CD4-positive, alpha-beta T cell (primary cell): ENCODE data around the gene VPS52. TPM values are rescaled to one million over a fixed set of nuclear protein-coding genes. Genes with fewer than 3 reads are reported as not detected.

Experiments
- ATAC-seq: fragments of 200-7000 bp; cut with Tn5 transposase; one replicate; pipeline ENCODE4 v1.10.0; 2022; ENCODE audit warnings: mild to moderate bottlenecking; ENCODE audit not compliant: poor library complexity
- CTCF ChIA-PET: fragments of 350-600 bp; sonication (Branson Sonifier 250); formaldehyde crosslinking; loops from one replicate; lab custom pipeline; 2021; ENCODE audit warnings: antibody characterized with exemption, inconsistent platforms; lab: Charles Lee
- POLR2A ChIA-PET: fragments of 350-600 bp; sonication (Branson Sonifier 250); formaldehyde crosslinking; loops from one replicate; lab custom pipeline; 2021; ENCODE audit warnings: antibody characterized with exemption, inconsistent platforms; lab: Charles Lee
- DNase-seq, 14 experiments: peaks; one replicate each; pipeline ENCODE4 v3.0.0-alpha.2; 2013 to 2020; ENCODE audit warnings: mixed read lengths in 2 of 14
- H3K27ac ChIP-seq, 2 donors: one replicate each; pipeline versions ENCODE4 v1.5.1 to v1.7.0; 2013; ENCODE audit warnings: low read length in 2 of 2, low read depth in 1 of 2, mild to moderate bottlenecking in 1 of 2
- H3K27me3 ChIP-seq, 2 experiments: 1 replicate in 1 of 2; 2 replicates in 1 of 2; pipeline versions ENCODE4 v1.6.1 to v1.7.0; 2013; ENCODE audit warnings: low read length in 2 of 2, control low read depth in 1 of 2, mild to moderate bottlenecking in 1 of 2, moderate library complexity in 1 of 2; ENCODE audit not compliant: insufficient read depth in 2 of 2, control insufficient read depth in 1 of 2
- H3K36me3 ChIP-seq: one replicate; pipeline ENCODE4 v1.6.1; 2013; ENCODE audit warnings: low read length, control low read depth; ENCODE audit not compliant: insufficient read depth
- H3K4me1 ChIP-seq: one replicate; pipeline ENCODE4 v1.6.1; 2013; ENCODE audit warnings: low read length, control low read depth; ENCODE audit not compliant: insufficient read depth
- H3K4me3 ChIP-seq: one replicate; pipeline ENCODE4 v1.5.1; 2013; ENCODE audit warnings: mild to moderate bottlenecking, low read length, moderate library complexity
- H3K9me3 ChIP-seq, 2 experiments: 1 replicate in 1 of 2; 2 replicates in 1 of 2; pipeline versions ENCODE4 v1.6.1 to v1.7.0; 2013; ENCODE audit warnings: low read length in 2 of 2, mild to moderate bottlenecking in 2 of 2, control low read depth in 1 of 2, moderate library complexity in 1 of 2; ENCODE audit not compliant: control insufficient read depth in 1 of 2, insufficient read depth in 1 of 2
- H3K27ac Mint-ChIP-seq: one replicate; pipeline ENCODE4 v1.8.0; 2020; ENCODE audit warnings: mixed read lengths
- H3K27me3 Mint-ChIP-seq: one replicate; pipeline ENCODE4 v1.8.0; 2021; ENCODE audit warnings: mixed read lengths
- H3K36me3 Mint-ChIP-seq: one replicate; pipeline ENCODE4 v1.8.0; 2021; ENCODE audit warnings: low read depth, mixed read lengths
- H3K4me1 Mint-ChIP-seq: one replicate; pipeline ENCODE4 v1.8.0; 2021; ENCODE audit warnings: low read depth, mixed read lengths
- H3K4me3 Mint-ChIP-seq: one replicate; pipeline ENCODE4 v1.8.0; 2020; ENCODE audit warnings: mild to moderate bottlenecking, mixed read lengths
- H3K9me3 Mint-ChIP-seq: one replicate; pipeline ENCODE4 v1.8.0; 2020; ENCODE audit warnings: mixed read lengths
- intact Hi-C, 2 experiments: fragments of 100-400 bp; cut with DNase I in 1 of 2; cut with micrococcal nuclease in 1 of 2; formaldehyde crosslinking; loops; one replicate each; pipeline versions ENCODE4 v1.15.1 to v1.9.0; 2023 to 2025; cut with DNase I, micrococcal nuclease
- total RNA-seq, 174 experiments: library from RNA in 2 of 174; stranded (reverse) in 2 of 174; gene quantifications; one replicate each; pipeline ENCODE4 v1.2.3 and lab custom pipeline; 2021 to 2026
- TF ChIP-seq, protein P1 (sequence below): fragments of 200-600 bp; IDR thresholded peaks from one replicate; pipeline ENCODE4 v1.8.0; 2022; ENCODE audit warnings: antibody characterized with exemption, mild to moderate bottlenecking

Gene VPS52
- total RNA-seq, 2 experiments from 2014 or later: 67.9 TPM

GRCh38 chr6:33215271-33216116, 56.2 kb downstream of the VPS52 start:
- CTCF ChIA-PET: no interaction called here
- H3K4me1 Mint-ChIP-seq: peaks cover 25% of the 10 kb centered on the region
- no peak for ATAC-seq
- H3K9me3 Mint-ChIP-seq: no peaks in the 10 kb centered on the region
- Histone ChIP-seq H3K27ac (no peak overlapping the region), H3K4me3 (no peak overlapping the region), H3K36me3 (peaks cover 12% of the 10 kb centered on the region), H3K9me3 (no peaks in the 10 kb centered on the region), H3K4me1 (peaks cover 17% of the 10 kb centered on the region), H3K27me3 (peaks cover 0 to 14% of the 10 kb centered on the region in 2 experiments)
- H3K4me3 Mint-ChIP-seq: no peak overlapping the region
- TF ChIP-seq, protein P1, sequence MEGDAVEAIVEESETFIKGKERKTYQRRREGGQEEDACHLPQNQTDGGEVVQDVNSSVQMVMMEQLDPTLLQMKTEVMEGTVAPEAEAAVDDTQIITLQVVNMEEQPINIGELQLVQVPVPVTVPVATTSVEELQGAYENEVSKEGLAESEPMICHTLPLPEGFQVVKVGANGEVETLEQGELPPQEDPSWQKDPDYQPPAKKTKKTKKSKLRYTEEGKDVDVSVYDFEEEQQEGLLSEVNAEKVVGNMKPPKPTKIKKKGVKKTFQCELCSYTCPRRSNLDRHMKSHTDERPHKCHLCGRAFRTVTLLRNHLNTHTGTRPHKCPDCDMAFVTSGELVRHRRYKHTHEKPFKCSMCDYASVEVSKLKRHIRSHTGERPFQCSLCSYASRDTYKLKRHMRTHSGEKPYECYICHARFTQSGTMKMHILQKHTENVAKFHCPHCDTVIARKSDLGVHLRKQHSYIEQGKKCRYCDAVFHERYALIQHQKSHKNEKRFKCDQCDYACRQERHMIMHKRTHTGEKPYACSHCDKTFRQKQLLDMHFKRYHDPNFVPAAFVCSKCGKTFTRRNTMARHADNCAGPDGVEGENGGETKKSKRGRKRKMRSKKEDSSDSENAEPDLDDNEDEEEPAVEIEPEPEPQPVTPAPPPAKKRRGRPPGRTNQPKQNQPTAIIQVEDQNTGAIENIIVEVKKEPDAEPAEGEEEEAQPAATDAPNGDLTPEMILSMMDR: no peak
- H3K27ac Mint-ChIP-seq: no peak overlapping the region
- H3K27me3 Mint-ChIP-seq: peaks cover 61% of the 10 kb centered on the region
- H3K36me3 Mint-ChIP-seq: peaks cover 28% of the 10 kb centered on the region
- DNase-seq: no peak
- POLR2A ChIA-PET: no interaction called here
- intact Hi-C loops: no loop called here

DNA sequence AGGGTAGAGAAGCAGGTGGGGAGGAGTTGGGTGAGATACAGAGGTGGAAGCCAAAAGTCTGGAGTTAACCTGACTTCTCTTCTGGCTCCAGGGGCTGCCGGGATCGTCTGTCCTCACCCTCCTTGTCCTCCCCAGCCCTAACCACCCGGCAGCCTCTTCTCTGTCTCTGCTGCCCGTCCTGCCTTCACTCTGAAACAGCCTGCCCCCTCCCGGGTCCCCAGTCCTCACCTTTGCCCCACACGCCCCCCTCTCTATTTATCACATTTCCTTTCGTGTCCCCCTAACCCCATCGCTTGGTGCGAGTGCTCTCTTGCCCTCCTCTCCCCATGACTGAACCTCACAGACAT, 57.7 kb downstream of the VPS52 start:
- Mint-ChIP-seq H3K27ac (peak overlapping the region; percentile 7), H3K9me3 (no peaks in the 10 kb centered on the region), H3K36me3 (peaks cover 43% of the 10 kb centered on the region), H3K4me1 (peaks cover 36% of the 10 kb centered on the region), H3K4me3 (peak overlapping the region; percentile 80), H3K27me3 (peaks cover 52% of the 10 kb centered on the region)
- ATAC-seq: no peak
- CTCF ChIA-PET: no interaction called here
- Histone ChIP-seq H3K4me1 (peaks cover 26% of the 10 kb centered on the region), H3K9me3 (no peaks in the 10 kb centered on the region), H3K4me3 (no peak overlapping the region), H3K36me3 (peaks cover 19% of the 10 kb centered on the region), H3K27me3 (peaks cover 0 to 14% of the 10 kb centered on the region in 2 experiments), H3K27ac (no peak overlapping the region)
- intact Hi-C loops: no loop called here
- POLR2A ChIA-PET: no interaction called here
- DNase-seq: no peak
- TF ChIP-seq, protein P1: no peak

- H3K27ac ChIP-seq: no peak overlapping the region
- CTCF ChIA-PET: no interaction called here
- no peaks in the 10 kb centered on the region for H3K9me3 ChIP-seq
- Mint-ChIP-seq H3K36me3 (peaks cover 49% of the 10 kb centered on the region), H3K27me3 (peaks cover 46% of the 10 kb centered on the region), H3K27ac (peak overlapping the region; percentile 58), H3K4me3 (peak overlapping the region; percentile 80), H3K4me1 (peaks cover 40% of the 10 kb centered on the region), H3K9me3 (no peaks in the 10 kb centered on the region)
- H3K4me1 ChIP-seq: peaks cover 30% of the 10 kb centered on the region
- ATAC-seq (peak; percentile 24), DNase-seq (peak in 5 of 14 experiments; percentile 15 to 55 (median 17))
- H3K27me3 ChIP-seq: peaks cover 0 to 14% of the 10 kb centered on the region in 2 experiments
- intact Hi-C loops: no loop called here
- POLR2A ChIA-PET: no interaction called here
- peak overlapping the region; percentile 42 for H3K4me3 ChIP-seq
- H3K36me3 ChIP-seq: peaks cover 19% of the 10 kb centered on the region
- TF ChIP-seq, protein P1: no peak
Measured at GRCh38 chr6:33213166-33213988, 58.3 kb downstream of the VPS52 start.
